ENCODE results near the gene OR7C2.

OR7C2 gene

DNA sequence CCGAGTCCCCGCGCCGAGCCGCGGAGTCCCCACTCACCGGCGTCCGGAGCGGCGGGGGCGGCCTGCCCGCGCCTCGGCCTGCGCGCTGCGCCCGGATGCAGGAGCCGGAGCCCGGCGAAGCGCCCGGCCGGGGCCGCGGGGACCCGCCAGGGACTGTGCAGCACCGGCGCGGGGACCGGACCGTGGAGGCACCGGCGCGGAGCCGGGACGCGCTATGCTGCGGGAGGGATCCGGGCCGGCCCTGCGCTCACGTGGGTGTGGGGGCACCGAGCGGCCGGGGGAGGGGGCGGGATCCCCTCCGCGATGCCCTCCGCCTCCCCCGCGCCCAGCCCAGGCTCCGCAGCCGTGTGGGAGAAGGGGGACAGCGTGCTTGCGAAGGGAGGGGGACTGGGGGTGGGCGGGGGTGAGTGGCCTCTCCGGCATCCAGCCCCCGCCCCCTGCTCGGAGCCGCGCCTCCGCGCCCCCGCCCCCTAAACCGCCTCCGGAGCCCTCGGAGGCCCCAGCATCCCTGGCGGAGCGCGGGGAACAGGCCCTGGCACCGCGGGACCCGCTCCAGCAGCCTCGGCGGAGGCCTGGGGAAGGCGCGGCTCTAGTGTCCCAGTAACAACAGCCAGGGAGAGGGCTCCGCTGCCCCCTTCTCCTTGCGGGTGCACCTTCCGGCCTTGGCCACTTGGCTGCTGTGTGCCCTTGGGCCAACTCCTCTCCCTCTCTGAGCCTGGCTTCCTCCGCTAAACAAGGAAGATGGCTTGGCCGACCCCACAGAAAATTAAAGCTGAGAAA, 38.4 kb downstream of the OR7C2 start, which contains the start of gene SLC1A6:
Gene SLC1A6, minus strand, starts transcription at position 389 of the 780 bp plus-strand sequence. CDS start 6,954 bp downstream, outside the sequence.
- DNase-seq (ENCODE audit: low spot score): no peak

- no peak for DNase-seq (ENCODE audit: low spot score)
Measured at GRCh38 chr19:14985133-14985532, 43.8 kb downstream of the OR7C2 start.

Measured in SW480 (cell line).